Muscle layer of colon (tissue), 2 donors: Measurements from ENCODE around the gene C1orf53.
A peak's percentile ranks its signal among the peaks of the same experiment; 100 is the strongest.

Experiments
- H3K27ac ChIP-seq: one replicate; pipeline ENCODE4 v1.7.0; 2013; ENCODE audit warnings: low read depth, mild to moderate bottlenecking, low read length, moderate library complexity
- H3K27me3 ChIP-seq, 2 donors: one replicate each; pipeline ENCODE4 v1.7.0; 2013; ENCODE audit warnings: low read length in 2 of 2, mild to moderate bottlenecking in 2 of 2; ENCODE audit not compliant: insufficient read depth in 2 of 2, control insufficient read depth in 1 of 2
- H3K36me3 ChIP-seq: one replicate; pipeline ENCODE4 v1.7.0; 2013; ENCODE audit warnings: mild to moderate bottlenecking, low read length; ENCODE audit not compliant: insufficient read depth
- H3K4me1 ChIP-seq: one replicate; pipeline ENCODE4 v1.7.0; 2013; ENCODE audit warnings: mild to moderate bottlenecking, low read length; ENCODE audit not compliant: insufficient read depth
- H3K4me3 ChIP-seq, 2 donors: one replicate each; pipeline ENCODE4 v1.7.0; 2013; ENCODE audit warnings: low read length in 2 of 2, low read depth in 1 of 2, mild to moderate bottlenecking in 1 of 2, moderate library complexity in 1 of 2
- H3K9ac ChIP-seq: one replicate; pipeline ENCODE4 v1.7.0; 2013; ENCODE audit warnings: low read length
- H3K9me3 ChIP-seq: one replicate; pipeline ENCODE4 v1.7.0; 2013; ENCODE audit warnings: mild to moderate bottlenecking, low read length
- donor health status: abdominal sarcoma.
- donor health status: Adenocarcinoma of cecum.

The C1orf53 gene

GRCh38 chr1:197915862-197916499, 13.6 kb downstream of the C1orf53 start:
- Histone ChIP-seq H3K27ac (no peak overlapping the region), H3K9me3 (peaks cover 3% of the 10 kb centered on the region), H3K4me3 (no peak overlapping the region), H3K36me3 (no peaks in the 10 kb centered on the region), H3K4me1 (peaks cover 45% of the 10 kb centered on the region), H3K9ac (no peak overlapping the region), H3K27me3 (peaks cover 98 to 99% of the 10 kb centered on the region in 2 donors)

- H3K4me1 ChIP-seq, result peaks cover 42% of the 10 kb centered on the region
- no peaks in the 10 kb centered on the region for H3K36me3 ChIP-seq
- no peak overlapping the region for H3K9ac ChIP-seq
- no peak overlapping the region for H3K4me3 ChIP-seq
- peaks cover 98 to 99% of the 10 kb centered on the region in 2 donors for H3K27me3 ChIP-seq
- H3K27ac ChIP-seq, result no peak overlapping the region
- H3K9me3 ChIP-seq, result peaks cover 3% of the 10 kb centered on the region
Observed at GRCh38 chr1:197916500-197916983, 14.1 kb downstream of the C1orf53 start.

GRCh38 chr1:197917805-197918651, 15.6 kb downstream of the C1orf53 start:
- no peaks in the 10 kb centered on the region for H3K36me3 ChIP-seq
- H3K27ac ChIP-seq, result no peak overlapping the region
- H3K4me1 ChIP-seq, result peaks cover 38% of the 10 kb centered on the region
- H3K9ac ChIP-seq, result no peak overlapping the region
- H3K9me3 ChIP-seq, result peaks cover 3% of the 10 kb centered on the region
- H3K27me3 ChIP-seq, result peaks cover 89 to 95% of the 10 kb centered on the region in 2 donors
- H3K4me3 ChIP-seq, result peak overlapping the region; percentile 9 to 38

GRCh38 chr1:197918807-197919345, 16.4 kb downstream of the C1orf53 start:
- Histone ChIP-seq H3K4me3 (no peak overlapping the region), H3K4me1 (peaks cover 38% of the 10 kb centered on the region)

GRCh38 chr1:197919346-197920066, 17.1 kb downstream of the C1orf53 start:
- no peak overlapping the region for H3K4me3 ChIP-seq
- no peaks in the 10 kb centered on the region for H3K36me3 ChIP-seq
- H3K9me3 ChIP-seq, result peaks cover 3% of the 10 kb centered on the region
- no peak overlapping the region for H3K27ac ChIP-seq
- peaks cover 74 to 80% of the 10 kb centered on the region in 2 donors for H3K27me3 ChIP-seq
- peaks cover 38% of the 10 kb centered on the region for H3K4me1 ChIP-seq
- H3K9ac ChIP-seq, result no peak overlapping the region

More at GRCh38 chr1:197918807-197919345, 16.4 kb downstream of the C1orf53 start:
- Histone ChIP-seq H3K27me3 (peaks cover 80 to 86% of the 10 kb centered on the region in 2 donors), H3K27ac (no peak overlapping the region), H3K9me3 (peaks cover 3% of the 10 kb centered on the region), H3K36me3 (no peaks in the 10 kb centered on the region), H3K9ac (no peak overlapping the region)

GRCh38 chr1:197920067-197920396, 17.6 kb downstream of the C1orf53 start:
- Histone ChIP-seq H3K4me1 (peaks cover 38% of the 10 kb centered on the region), H3K27ac (no peak overlapping the region), H3K9ac (no peak overlapping the region), H3K36me3 (no peaks in the 10 kb centered on the region), H3K4me3 (no peak overlapping the region), H3K27me3 (peaks cover 69 to 75% of the 10 kb centered on the region in 2 donors), H3K9me3 (peaks cover 3% of the 10 kb centered on the region)

GRCh38 chr1:197920414-197921117, 18.1 kb downstream of the C1orf53 start:
- no peaks in the 10 kb centered on the region for H3K36me3 ChIP-seq
- H3K4me1 ChIP-seq, result peaks cover 37% of the 10 kb centered on the region
- no peak overlapping the region for H3K9ac ChIP-seq
- no peak overlapping the region for H3K27ac ChIP-seq
- H3K9me3 ChIP-seq, result peaks cover 3% of the 10 kb centered on the region
- H3K4me3 ChIP-seq, result no peak overlapping the region
- peaks cover 63 to 69% of the 10 kb centered on the region in 2 donors for H3K27me3 ChIP-seq

- Histone ChIP-seq H3K27me3 (peaks cover 54 to 60% of the 10 kb centered on the region in 2 donors), H3K4me3 (no peak overlapping the region), H3K4me1 (peaks cover 28% of the 10 kb centered on the region), H3K36me3 (no peaks in the 10 kb centered on the region), H3K27ac (no peak overlapping the region), H3K9ac (no peak overlapping the region), H3K9me3 (peaks cover 3% of the 10 kb centered on the region)
Observed at GRCh38 chr1:197921235-197922069, 19.0 kb downstream of the C1orf53 start.

GRCh38 chr1:197922070-197922390, 19.6 kb downstream of the C1orf53 start:
- peaks cover 49 to 55% of the 10 kb centered on the region in 2 donors for H3K27me3 ChIP-seq
- no peak overlapping the region for H3K27ac ChIP-seq
- no peaks in the 10 kb centered on the region for H3K36me3 ChIP-seq
- H3K9ac ChIP-seq, result no peak overlapping the region
- peaks cover under 1% of the 10 kb centered on the region for H3K9me3 ChIP-seq
- no peak overlapping the region for H3K4me3 ChIP-seq
- H3K4me1 ChIP-seq, result peaks cover 22% of the 10 kb centered on the region

GRCh38 chr1:197923038-197923437, 20.6 kb downstream of the C1orf53 start:
- Histone ChIP-seq H3K36me3 (no peaks in the 10 kb centered on the region), H3K4me1 (peaks cover 13% of the 10 kb centered on the region), H3K9me3 (no peaks in the 10 kb centered on the region), H3K9ac (no peak overlapping the region), H3K27ac (no peak overlapping the region), H3K4me3 (no peak overlapping the region), H3K27me3 (peaks cover 39 to 44% of the 10 kb centered on the region in 2 donors)
